ENCODE measurements around the gene WASHC2A.
A peak's percentile ranks its signal among the peaks of the same experiment; 100 is the strongest.
"Not testable (repeated sequence)": the region's sequence is repeated elsewhere in the genome, so short reads cannot be mapped to it uniquely, and the experiment has no call there.

WASHC2A gene

DNA sequence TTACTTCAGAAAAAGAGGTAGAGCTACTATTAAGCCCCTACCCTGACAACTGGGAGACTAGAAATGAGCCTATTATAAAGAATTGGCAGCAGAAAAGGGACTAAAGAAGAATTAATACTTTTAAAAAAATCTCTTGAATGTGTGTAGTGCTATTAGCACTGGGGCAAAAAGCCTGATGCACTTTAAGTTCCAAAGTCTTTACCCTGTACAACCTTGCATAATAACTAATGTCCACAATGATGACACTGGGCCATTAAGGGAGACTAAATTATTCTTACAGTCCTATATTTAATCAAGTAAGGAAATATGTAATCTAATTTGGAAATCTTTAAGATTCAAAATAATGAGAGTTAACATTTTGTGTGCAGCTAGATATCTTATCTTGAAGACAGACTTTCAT is 90.1 kb downstream of the WASHC2A start:
- not testable (repeated sequence) for DNase-seq (ENCODE audit: low read depth)

- DNase-seq (ENCODE audit: low read depth) = not testable (repeated sequence)
Observed at GRCh38 chr10:50159856-50160255, 92.1 kb downstream of the WASHC2A start.

DNA sequence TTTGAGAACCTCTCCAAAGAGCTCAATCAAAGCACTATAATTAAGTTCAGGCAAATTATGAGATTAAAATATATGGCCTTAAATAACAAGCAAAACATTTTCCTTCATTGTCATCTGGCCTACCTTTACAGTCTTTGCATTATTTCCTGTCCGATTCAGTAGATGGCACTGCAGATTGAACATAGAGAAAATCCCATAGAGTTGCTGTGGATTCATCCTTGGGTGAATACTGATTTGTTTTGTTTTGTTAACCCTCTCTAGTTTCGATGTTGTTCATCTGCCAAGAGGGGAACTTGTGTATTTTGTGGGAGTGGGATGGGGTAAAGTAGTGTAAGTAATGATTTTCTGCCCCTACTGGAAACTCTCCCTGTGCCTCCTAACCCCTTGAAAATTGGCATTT is 97.3 kb downstream of the WASHC2A start:
- not testable (repeated sequence) for DNase-seq (ENCODE audit: low read depth)

DNA sequence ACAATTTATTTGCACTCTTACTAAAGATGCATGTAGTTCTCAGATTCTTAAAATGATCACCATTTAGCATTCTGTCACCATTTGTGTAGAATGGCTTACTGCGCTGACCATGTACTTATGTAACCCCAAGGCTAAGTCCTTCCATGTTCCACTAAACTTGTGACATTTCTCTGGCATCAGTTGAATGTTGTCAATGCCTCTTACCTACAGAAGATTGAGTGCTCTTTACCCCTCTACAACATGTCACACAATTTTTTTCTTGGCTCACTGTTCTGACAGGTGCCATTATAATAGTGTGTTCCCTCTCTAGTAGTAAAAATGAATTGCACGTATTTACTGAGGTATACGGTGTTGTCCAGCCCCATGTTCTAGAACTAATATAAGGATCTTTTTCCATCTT is 100.1 kb downstream of the WASHC2A start:
- DNase-seq (ENCODE audit: low read depth) = not testable (repeated sequence)

GRCh38 chr10:50169506-50169905 is 101.8 kb downstream of the WASHC2A start:
- DNase-seq (ENCODE audit: low read depth) = peak; percentile 24

GRCh38 chr10:50174788-50175525 is 107.2 kb downstream of the WASHC2A start:
- DNase-seq (ENCODE audit: low read depth) = peak; percentile 20

All from non-pigmented ciliary epithelial cell (primary cell).